Esophagus muscularis mucosa (tissue), 4 donors: ENCODE measurements around the gene KRT37. TPM values are rescaled to one million over a fixed set of nuclear protein-coding genes. Genes with fewer than 3 reads are reported as not detected.

Experiments
- DNase-seq: peaks from one replicate; pipeline ENCODE4 v3.0.0-alpha.2; 2017; ENCODE audit errors: extremely low spot score
- H3K27ac ChIP-seq, 4 donors: fragments of 200-600 bp; sonication (generic); replicated peaks in 1 of 4; 1 replicate in 3 of 4; 2 replicates in 1 of 4; pipeline ENCODE4 v1.5.1; 2016 to 2019; ENCODE audit warnings: mild to moderate bottlenecking in 1 of 4
- H3K27me3 ChIP-seq, 4 donors: fragments of 200-600 bp; sonication (generic); one replicate each; pipeline versions ENCODE4 v1.5.1 to v1.6.0; 2016 to 2019
- H3K36me3 ChIP-seq, 4 donors: fragments of 200-600 bp; sonication (generic); one replicate each; pipeline ENCODE4 v1.5.1; 2016 to 2019
- H3K4me1 ChIP-seq, 4 donors: fragments of 200-600 bp; sonication (generic); one replicate each; pipeline ENCODE4 v1.5.1; 2016 to 2019
- H3K4me3 ChIP-seq, 4 donors: fragments of 200-600 bp; sonication (generic); 1 replicate in 2 of 4; 2 replicates in 2 of 4; pipeline ENCODE4 v1.5.1; 2016 to 2019; ENCODE audit warnings: mild to moderate bottlenecking in 4 of 4, moderate library complexity in 1 of 4
- H3K9me3 ChIP-seq, 4 donors: fragments of 200-600 bp; sonication (generic); 1 replicate in 3 of 4; 2 replicates in 1 of 4; pipeline ENCODE4 v1.5.1; 2016 to 2019
- EP300 ChIP-seq: sonication (generic); formaldehyde crosslinking; IDR thresholded peaks from one replicate; pipeline ENCODE4 v1.6.1; 2017; ENCODE audit warnings: antibody characterized with exemption
- POLR2A ChIP-seq: fragments of 450-650 bp; IDR thresholded peaks from one replicate; pipeline ENCODE4 v1.6.1; 2017; ENCODE audit warnings: antibody characterized with exemption, moderate library complexity, mild to moderate bottlenecking, low read depth
- POLR2AphosphoS5 ChIP-seq, 2 donors: sonication (generic); formaldehyde crosslinking; IDR thresholded peaks; one replicate each; pipeline ENCODE4 v1.6.1; 2017; ENCODE audit warnings: antibody characterized with exemption in 2 of 2
- WGBS: methylation state at CpG from one replicate; pipeline ENCODE4 v1.1.5; 2018; 5-methylcytosine and 5-hydroxymethylcytosine counted together
- intact Hi-C: fragments of 100-400 bp; cut with DNase I; formaldehyde crosslinking; loops from one replicate; pipeline ENCODE4 v1.15.1; 2023
- total RNA-seq, 4 donors: library from RNA; depleted of rRNA; stranded (reverse); fragments of >200 nt; gene quantifications; one replicate each; pipeline versions ENCODE4 v1.1.0 to v1.2.1, GENCODE V29; 2016
- TF ChIP-seq, protein P1 (sequence below), 3 experiments: fragments of 200-600 bp in 2 of 3; fragments of 450-650 bp in 1 of 3; sonication (generic) in 2 of 3; IDR thresholded peaks; one replicate each; pipeline ENCODE4 v1.5.1; 2017 to 2019; ENCODE audit warnings: antibody characterized with exemption in 3 of 3, mild to moderate bottlenecking in 2 of 3, moderate library complexity in 1 of 3

The KRT37 gene
- total RNA-seq, 4 donors from 2014 or later, result not detected

DNA sequence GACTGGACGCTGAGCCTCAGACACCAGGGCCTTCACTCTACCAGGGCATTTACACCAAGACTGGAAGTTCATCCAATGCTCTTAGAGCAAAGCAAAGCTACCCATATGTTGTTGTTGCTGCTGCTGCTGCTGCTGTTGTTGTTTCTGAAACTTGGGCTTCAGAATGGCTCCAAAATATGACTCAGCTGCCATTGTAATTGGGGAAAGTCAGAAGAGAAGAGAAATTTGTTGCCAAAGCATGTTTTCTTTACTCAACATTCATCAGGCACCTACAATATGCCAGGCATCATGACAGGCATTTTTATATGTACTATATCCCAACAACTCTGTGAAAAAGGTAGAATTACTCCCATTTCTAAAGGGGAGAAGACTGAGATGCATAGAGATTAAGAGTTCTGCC lies 30.9 kb upstream of the KRT37 start:
- 100% methylated on average over 1 of the region's 1 CpG for WGBS
- H3K36me3 ChIP-seq, result no peaks in the 10 kb centered on the region
- TF ChIP-seq POLR2AphosphoS5 (IDR thresholded peaks at IDR 0.05) (no peak), POLR2A (no peak), EP300 (no peak)
- TF ChIP-seq, protein P1, sequence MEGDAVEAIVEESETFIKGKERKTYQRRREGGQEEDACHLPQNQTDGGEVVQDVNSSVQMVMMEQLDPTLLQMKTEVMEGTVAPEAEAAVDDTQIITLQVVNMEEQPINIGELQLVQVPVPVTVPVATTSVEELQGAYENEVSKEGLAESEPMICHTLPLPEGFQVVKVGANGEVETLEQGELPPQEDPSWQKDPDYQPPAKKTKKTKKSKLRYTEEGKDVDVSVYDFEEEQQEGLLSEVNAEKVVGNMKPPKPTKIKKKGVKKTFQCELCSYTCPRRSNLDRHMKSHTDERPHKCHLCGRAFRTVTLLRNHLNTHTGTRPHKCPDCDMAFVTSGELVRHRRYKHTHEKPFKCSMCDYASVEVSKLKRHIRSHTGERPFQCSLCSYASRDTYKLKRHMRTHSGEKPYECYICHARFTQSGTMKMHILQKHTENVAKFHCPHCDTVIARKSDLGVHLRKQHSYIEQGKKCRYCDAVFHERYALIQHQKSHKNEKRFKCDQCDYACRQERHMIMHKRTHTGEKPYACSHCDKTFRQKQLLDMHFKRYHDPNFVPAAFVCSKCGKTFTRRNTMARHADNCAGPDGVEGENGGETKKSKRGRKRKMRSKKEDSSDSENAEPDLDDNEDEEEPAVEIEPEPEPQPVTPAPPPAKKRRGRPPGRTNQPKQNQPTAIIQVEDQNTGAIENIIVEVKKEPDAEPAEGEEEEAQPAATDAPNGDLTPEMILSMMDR (IDR thresholded peaks at IDR 0.05), result no peak
- no peak overlapping the region for H3K27ac ChIP-seq
- no peak overlapping the region for H3K4me3 ChIP-seq
- intact Hi-C loops, result no loop called here
- no peaks in the 10 kb centered on the region for H3K27me3 ChIP-seq
- H3K4me1 ChIP-seq, result peaks cover 0 to 24% (median 21%) of the 10 kb centered on the region in 4 donors
- no peak for DNase-seq
- peaks cover 0 to 4% (median 0%) of the 10 kb centered on the region in 4 donors for H3K9me3 ChIP-seq

DNA sequence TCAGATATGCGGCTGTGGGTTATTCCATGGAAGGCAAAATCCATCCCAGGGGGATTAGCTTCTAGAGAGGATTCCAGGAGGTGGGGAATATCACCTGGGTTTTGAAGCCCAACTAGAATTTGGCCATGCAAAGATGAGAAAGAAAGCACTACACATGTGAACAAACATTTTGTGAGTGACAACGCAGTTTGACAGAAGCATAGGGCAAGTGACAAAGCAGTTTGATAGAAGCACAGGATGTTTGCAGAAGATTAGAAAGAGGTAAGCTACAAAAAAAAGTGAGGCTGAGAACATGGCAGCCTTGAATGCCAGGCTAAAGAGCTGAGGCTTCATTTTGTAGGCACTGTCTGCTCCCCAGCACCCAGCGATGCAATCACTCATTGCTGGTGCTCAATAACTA lies 28.7 kb upstream of the KRT37 start:
- TF ChIP-seq, protein P1 (IDR thresholded peaks at IDR 0.05), result no peak
- no peak for TF ChIP-seq POLR2AphosphoS5 (IDR thresholded peaks at IDR 0.05)
- no peak for TF ChIP-seq EP300
- no peak for TF ChIP-seq POLR2A
- H3K27ac ChIP-seq, result no peak overlapping the region
- intact Hi-C loops, result no loop called here
- peaks cover 0 to 4% (median 0%) of the 10 kb centered on the region in 4 donors for H3K9me3 ChIP-seq
- DNase-seq, result no peak
- WGBS, result 86% methylated on average over 3 of the region's 3 CpGs
- no peaks in the 10 kb centered on the region for H3K36me3 ChIP-seq
- H3K4me3 ChIP-seq, result no peak overlapping the region
- no peaks in the 10 kb centered on the region for H3K27me3 ChIP-seq
- H3K4me1 ChIP-seq, result peaks cover 0 to 16% (median 15%) of the 10 kb centered on the region in 4 donors

DNA sequence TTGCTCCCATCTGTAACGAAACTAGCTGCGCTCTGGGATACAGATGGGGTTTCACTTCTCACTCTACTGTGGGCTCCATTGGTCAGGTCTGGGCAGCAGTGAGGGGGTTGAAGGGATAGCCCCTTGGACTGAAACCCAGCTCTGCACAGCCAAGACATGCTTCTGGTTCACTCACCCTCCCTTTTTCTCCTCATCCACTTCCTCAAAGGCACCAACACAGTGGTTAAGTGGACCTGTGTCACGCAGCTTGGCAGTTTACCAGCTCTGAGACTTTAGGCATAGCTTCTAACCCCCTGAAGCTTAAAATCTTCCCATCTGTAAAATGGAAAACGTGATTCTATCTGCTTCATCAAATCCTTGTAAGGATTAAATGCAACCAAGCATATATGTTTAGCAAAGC lies 27.9 kb upstream of the KRT37 start:
- no peak for TF ChIP-seq POLR2AphosphoS5 (IDR thresholded peaks at IDR 0.05)
- TF ChIP-seq EP300, result no peak
- no peak for TF ChIP-seq POLR2A
- TF ChIP-seq, protein P1 (IDR thresholded peaks at IDR 0.05), result no peak
- Histone ChIP-seq H3K9me3 (peaks cover 0 to 4% (median 0%) of the 10 kb centered on the region in 4 donors), H3K27ac (no peak overlapping the region), H3K4me3 (no peak overlapping the region), H3K27me3 (no peaks in the 10 kb centered on the region), H3K36me3 (no peaks in the 10 kb centered on the region), H3K4me1 (peaks cover 0 to 8% (median 7%) of the 10 kb centered on the region in 4 donors)
- WGBS, result 53% methylated on average over 4 of the region's 4 CpGs
- intact Hi-C loops, result no loop called here
- no peak for DNase-seq

DNA sequence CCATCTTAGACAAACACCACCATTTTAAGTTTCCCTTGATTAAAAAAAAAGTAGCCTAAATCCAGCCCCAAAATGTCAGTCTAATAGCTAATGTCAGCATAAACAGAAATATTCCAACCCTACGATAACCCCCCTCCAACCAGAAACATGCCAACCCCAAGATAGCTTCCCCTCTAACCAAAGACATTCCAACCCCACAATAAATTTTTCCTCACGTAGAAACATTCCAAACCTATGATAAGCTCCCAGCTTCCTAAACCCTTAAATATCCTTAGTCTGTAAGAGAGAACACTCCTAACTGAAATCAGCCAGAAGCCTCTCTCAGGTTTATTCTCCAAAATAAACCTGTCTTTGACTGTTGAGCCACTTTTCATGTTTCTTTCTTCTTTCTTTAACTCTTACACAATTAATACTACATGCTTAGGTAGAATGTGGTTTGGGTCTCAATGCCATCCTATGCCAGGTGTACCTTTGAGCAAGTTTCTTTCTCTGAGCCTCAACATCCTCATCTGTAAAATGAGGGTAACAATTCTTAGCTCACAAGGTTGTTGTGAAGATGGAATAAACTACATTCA lies 26.9 kb upstream of the KRT37 start:
- H3K4me3 ChIP-seq, result no peak overlapping the region

More for the DNA sequence above, 26.9 kb upstream of the KRT37 start:
- TF ChIP-seq EP300 (no peak), POLR2AphosphoS5 (IDR thresholded peaks at IDR 0.05) (no peak), POLR2A (no peak)
- TF ChIP-seq, protein P1 (IDR thresholded peaks at IDR 0.05), result no peak
- Histone ChIP-seq H3K4me1 (no peaks in the 10 kb centered on the region), H3K27ac (no peak overlapping the region), H3K9me3 (peaks cover 0 to 4% (median 0%) of the 10 kb centered on the region in 4 donors), H3K27me3 (no peaks in the 10 kb centered on the region), H3K36me3 (no peaks in the 10 kb centered on the region)
- WGBS, result 82% methylated on average over 2 of the region's 2 CpGs
- intact Hi-C loops, result no loop called here
- no peak for DNase-seq
